Measurements from ENCODE around the gene KCNQ2.
A peak's percentile ranks its signal among the peaks of the same experiment; 100 is the strongest.

Gene KCNQ2

GRCh38 chr20:63501818-63502670 lies 29.6 kb upstream of the KCNQ2 start:
- DNase-seq: peak; percentile 34

GRCh38 chr20:63500902-63501817 lies 28.7 kb upstream of the KCNQ2 start:
- DNase-seq: no peak

- no peak for DNase-seq
Observed at GRCh38 chr20:63500151-63500901, 27.9 kb upstream of the KCNQ2 start.

GRCh38 chr20:63499338-63499969 lies 27.0 kb upstream of the KCNQ2 start:
- no peak for DNase-seq

GRCh38 chr20:63498960-63499337 lies 26.5 kb upstream of the KCNQ2 start, which contains the start of gene EEF1A2:
TSS of gene EEF1A2 (minus strand) at chr20:63499083. CDS start at chr20:63497763, 1,320 bp downstream.
- DNase-seq: no peak

- DNase-seq: no peak
Observed at GRCh38 chr20:63497946-63498935, 25.8 kb upstream of the KCNQ2 start.

- DNase-seq: no peak
Observed at GRCh38 chr20:63497138-63497945, 24.9 kb upstream of the KCNQ2 start.

GRCh38 chr20:63496596-63497120 lies 24.2 kb upstream of the KCNQ2 start:
- no peak for DNase-seq

- DNase-seq: no peak
Observed at GRCh38 chr20:63495741-63496595, 23.5 kb upstream of the KCNQ2 start.

- DNase-seq: no peak
Observed at GRCh38 chr20:63495167-63495720, 22.8 kb upstream of the KCNQ2 start.

- no peak for DNase-seq
Observed at GRCh38 chr20:63494420-63495166, 22.1 kb upstream of the KCNQ2 start.

GRCh38 chr20:63494084-63494419 lies 21.6 kb upstream of the KCNQ2 start:
- DNase-seq: no peak

GRCh38 chr20:63493563-63494020 lies 21.1 kb upstream of the KCNQ2 start:
- DNase-seq: no peak

- no peak for DNase-seq
Observed at GRCh38 chr20:63492982-63493381, 20.5 kb upstream of the KCNQ2 start.

GRCh38 chr20:63492518-63492917 lies 20.1 kb upstream of the KCNQ2 start:
- no peak for DNase-seq

- DNase-seq: no peak
Observed at GRCh38 chr20:63491635-63492230, 19.3 kb upstream of the KCNQ2 start.

GRCh38 chr20:63491078-63491477 lies 18.6 kb upstream of the KCNQ2 start:
- no peak for DNase-seq

- no peak for DNase-seq
Observed at GRCh38 chr20:63490416-63490815, 18.0 kb upstream of the KCNQ2 start.
